ENCODE measurements around the gene KAZN.

KAZN gene

GRCh38 chr1:14800500-14801076 lies 202.1 kb downstream of the KAZN start:
- H3K4me3 ChIP-seq (ENCODE audit: low read depth, low read length) = no peak overlapping the region
- no peak for TF ChIP-seq CTCF (IDR thresholded peaks at IDR 0.05; ENCODE audit: control insufficient read depth, extremely low read depth, insufficient read depth)
- DNase-seq (ENCODE audit: low read depth) = no peak

DNA sequence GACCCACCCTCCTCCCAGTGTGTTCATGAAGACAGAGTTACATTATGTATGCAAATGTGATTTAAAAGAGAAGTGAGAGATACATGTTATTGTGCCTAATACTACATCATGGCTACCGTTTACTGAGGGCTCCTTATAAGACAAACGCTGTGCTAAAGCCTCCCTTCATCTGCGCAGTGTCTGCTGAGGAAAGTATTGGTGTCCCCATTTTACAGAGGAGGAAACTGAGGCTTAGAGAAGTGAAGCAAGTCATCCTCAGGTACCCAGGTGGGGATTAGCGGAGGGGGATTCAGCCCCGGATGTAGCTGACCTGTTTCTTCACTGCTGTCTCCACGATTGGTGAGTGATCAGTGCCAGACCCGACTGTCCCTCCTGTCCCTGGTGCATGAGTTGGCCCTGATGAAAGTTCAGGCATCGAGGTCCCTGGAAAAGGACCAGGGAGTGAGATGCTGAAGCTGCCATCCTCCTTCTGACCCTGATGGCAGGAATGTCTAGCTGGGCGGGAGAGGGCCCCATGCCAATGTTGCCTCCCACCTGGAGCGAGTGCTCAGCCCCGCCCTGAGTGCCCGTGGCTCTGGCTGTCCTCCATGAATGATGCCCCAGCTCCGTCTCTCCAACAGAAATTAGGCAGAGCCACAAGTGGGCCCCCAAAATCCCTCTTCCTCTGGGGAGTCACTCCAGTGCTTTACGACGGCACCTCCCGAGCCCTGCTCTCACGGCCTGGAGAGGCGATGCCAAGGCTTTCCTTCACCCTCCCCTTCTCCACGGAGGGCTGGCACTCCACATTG lies 204.7 kb downstream of the KAZN start:
- H3K4me3 ChIP-seq (ENCODE audit: low read depth, low read length) = no peak overlapping the region
- TF ChIP-seq CTCF (IDR thresholded peaks at IDR 0.05; ENCODE audit: control insufficient read depth, extremely low read depth, insufficient read depth) = no peak
- no peak for DNase-seq (ENCODE audit: low read depth)

DNA sequence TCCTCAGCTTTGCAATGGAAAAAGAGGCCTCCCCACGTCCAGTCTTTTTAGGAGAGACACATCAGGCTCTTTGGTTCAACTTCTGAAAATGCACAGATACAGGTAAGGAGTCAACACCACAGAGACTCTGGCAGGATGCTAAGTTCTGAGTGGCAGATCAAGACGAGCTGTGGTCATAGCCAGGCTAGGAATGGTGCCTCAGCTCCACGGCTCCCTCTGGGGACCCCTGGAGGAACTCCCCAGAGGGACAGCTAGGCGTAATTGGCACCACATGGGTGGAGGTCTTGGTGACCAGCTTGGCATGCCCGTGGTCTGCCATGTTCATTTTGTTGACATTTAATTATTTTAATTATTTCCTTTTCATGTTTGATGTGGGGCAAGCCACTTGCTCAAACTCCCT lies 206.1 kb downstream of the KAZN start:
- TF ChIP-seq CTCF (IDR thresholded peaks at IDR 0.05; ENCODE audit: control insufficient read depth, extremely low read depth, insufficient read depth) = peak; percentile 13; the same call in 1 of the 2 replicates

GRCh38 chr1:14806772-14807171 lies 208.3 kb downstream of the KAZN start:
- H3K4me3 ChIP-seq (ENCODE audit: low read depth, low read length) = no peak overlapping the region
- no peak for DNase-seq (ENCODE audit: low read depth)
- TF ChIP-seq CTCF (IDR thresholded peaks at IDR 0.05; ENCODE audit: control insufficient read depth, extremely low read depth, insufficient read depth) = no peak

More for the DNA sequence above, 206.1 kb downstream of the KAZN start:
- no peak overlapping the region for H3K4me3 ChIP-seq (ENCODE audit: low read depth, low read length)
- no peak for DNase-seq (ENCODE audit: low read depth)

GRCh38 chr1:14808768-14809167 lies 210.3 kb downstream of the KAZN start:
- DNase-seq (ENCODE audit: low read depth) = no peak
- TF ChIP-seq CTCF (IDR thresholded peaks at IDR 0.05; ENCODE audit: control insufficient read depth, extremely low read depth, insufficient read depth) = no peak
- H3K4me3 ChIP-seq (ENCODE audit: low read depth, low read length) = no peak overlapping the region

- no peak overlapping the region for H3K4me3 ChIP-seq (ENCODE audit: low read depth, low read length)
- DNase-seq (ENCODE audit: low read depth) = no peak
- no peak for TF ChIP-seq CTCF (IDR thresholded peaks at IDR 0.05; ENCODE audit: control insufficient read depth, extremely low read depth, insufficient read depth)
Observed at GRCh38 chr1:14809191-14809981, 210.9 kb downstream of the KAZN start.

All from LNCaP clone FGC (cell line).